DOHH2 (cell line): ENCODE data around the gene CACNA2D1.

Experiments
- EZH2phosphoT487 ChIP-seq: fragments of 200-600 bp; sonication (generic); IDR thresholded peaks from 2 replicates; pipeline ENCODE4 v1.6.1; 2017; ENCODE audit warnings: borderline replicate concordance, mild to moderate bottlenecking, antibody characterized with exemption, low read length, moderate library complexity, mixed read lengths
- TF ChIP-seq, protein P1 (sequence below): fragments of 200-600 bp; sonication (generic); IDR thresholded peaks from one replicate; pipeline ENCODE4 v1.5.1; 2014; ENCODE audit warnings: antibody characterized with exemption, mild to moderate bottlenecking, low read depth, low read length; ENCODE audit not compliant: poor library complexity, severe bottlenecking

DNA sequence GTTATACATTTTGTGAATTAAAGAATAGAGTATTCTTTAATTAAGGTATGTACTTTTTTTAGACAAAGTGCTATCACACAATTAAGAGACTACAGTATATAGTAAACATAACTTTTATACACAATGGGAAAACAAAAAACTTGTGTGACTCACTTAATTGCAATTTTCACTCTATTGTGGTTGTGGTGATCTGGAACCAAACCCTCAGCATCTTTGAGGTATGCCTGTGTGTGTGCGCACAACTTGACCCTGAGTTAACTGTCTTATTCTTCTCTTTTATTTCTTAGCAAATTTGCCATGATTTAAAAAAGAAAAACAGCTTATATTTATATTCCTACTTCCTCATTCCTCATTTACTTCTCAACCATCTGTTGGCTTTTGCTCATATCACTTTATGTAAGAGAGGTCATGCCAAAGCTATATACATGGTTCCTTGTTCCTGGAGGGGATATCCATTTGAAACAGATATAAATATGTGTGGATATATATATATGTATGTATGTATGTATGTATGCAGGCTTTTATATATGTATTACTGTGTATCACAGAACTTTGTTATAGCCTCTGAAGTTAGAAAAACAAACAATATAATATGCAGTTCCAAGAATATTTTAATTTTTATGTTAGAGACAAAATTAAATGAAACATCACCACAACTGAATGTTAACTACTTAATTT is 414.2 kb downstream of the CACNA2D1 start:
- TF ChIP-seq, protein P1, sequence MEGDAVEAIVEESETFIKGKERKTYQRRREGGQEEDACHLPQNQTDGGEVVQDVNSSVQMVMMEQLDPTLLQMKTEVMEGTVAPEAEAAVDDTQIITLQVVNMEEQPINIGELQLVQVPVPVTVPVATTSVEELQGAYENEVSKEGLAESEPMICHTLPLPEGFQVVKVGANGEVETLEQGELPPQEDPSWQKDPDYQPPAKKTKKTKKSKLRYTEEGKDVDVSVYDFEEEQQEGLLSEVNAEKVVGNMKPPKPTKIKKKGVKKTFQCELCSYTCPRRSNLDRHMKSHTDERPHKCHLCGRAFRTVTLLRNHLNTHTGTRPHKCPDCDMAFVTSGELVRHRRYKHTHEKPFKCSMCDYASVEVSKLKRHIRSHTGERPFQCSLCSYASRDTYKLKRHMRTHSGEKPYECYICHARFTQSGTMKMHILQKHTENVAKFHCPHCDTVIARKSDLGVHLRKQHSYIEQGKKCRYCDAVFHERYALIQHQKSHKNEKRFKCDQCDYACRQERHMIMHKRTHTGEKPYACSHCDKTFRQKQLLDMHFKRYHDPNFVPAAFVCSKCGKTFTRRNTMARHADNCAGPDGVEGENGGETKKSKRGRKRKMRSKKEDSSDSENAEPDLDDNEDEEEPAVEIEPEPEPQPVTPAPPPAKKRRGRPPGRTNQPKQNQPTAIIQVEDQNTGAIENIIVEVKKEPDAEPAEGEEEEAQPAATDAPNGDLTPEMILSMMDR = no peak
- TF ChIP-seq EZH2phosphoT487 = no peak
